H1 (cell line): Measurements from ENCODE around the gene ZNF281.

Source experiments
- CBX5 ChIP-seq: fragments of 300-800, 300-1000 bp; sonication (generic); IDR thresholded peaks from 2 replicates; pipeline ENCODE4 v1.7.1; 2016; ENCODE audit warnings: antibody characterized with exemption, low read length, low read depth
- EP300 ChIP-seq, 2 experiments: IDR thresholded peaks; 1 replicate in 1 of 2; 2 replicates in 1 of 2; pipeline ENCODE4 v1.6.1; 2011 to 2012; ENCODE audit warnings: low read depth in 2 of 2, low read length in 2 of 2, mild to moderate bottlenecking in 2 of 2, borderline replicate concordance in 1 of 2, inconsistent platforms in 1 of 2, moderate library complexity in 1 of 2
- KDM1A ChIP-seq: fragments of 200-600, 300-600 bp; sonication (generic); IDR thresholded peaks from 2 replicates; pipeline ENCODE4 v1.7.1; 2016; ENCODE audit warnings: mild to moderate bottlenecking, low read length, borderline replicate concordance

DNA sequence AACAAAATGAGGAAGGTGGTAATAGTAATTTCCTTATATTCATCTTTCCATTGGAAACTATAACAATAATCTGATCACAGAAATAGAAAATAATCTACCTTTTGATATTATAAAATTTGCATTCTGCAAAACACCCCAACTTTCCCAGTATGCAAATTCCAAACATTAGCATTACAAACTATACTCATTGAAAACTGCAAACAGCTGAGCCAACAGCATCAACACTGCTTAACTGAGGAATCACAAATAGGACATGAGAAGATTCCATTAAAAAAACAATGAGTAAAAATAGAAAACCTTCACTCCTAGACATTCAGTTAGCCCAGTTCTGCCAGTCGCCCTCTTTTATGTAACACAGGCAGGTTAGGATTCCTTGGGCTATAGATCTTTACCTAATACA lies 18.1 kb downstream of the ZNF281 start:
- no peak for TF ChIP-seq KDM1A
- no peak for TF ChIP-seq CBX5
- no peak for TF ChIP-seq EP300 (IDR thresholded peaks at IDR 0.05; ENCODE audit: borderline replicate concordance in 1 of 2, low read depth in 2 of 2, low read length in 2 of 2)
